Right ventricle myocardium inferior (tissue), 1 donor: ENCODE results near the gene AZIN2. TPM values are rescaled to one million over a fixed set of nuclear protein-coding genes. Genes with fewer than 3 reads are reported as not detected.
"Not testable (repeated sequence)": the region's sequence is repeated elsewhere in the genome, so short reads cannot be mapped to it uniquely, and the experiment has no call there.

Experiments used
- ATAC-seq: fragments of 200-7000 bp; cut with Tn5 transposase; one replicate; pipeline ENCODE4 v1.9.1; 2020; ENCODE audit warnings: mild to moderate bottlenecking, moderate library complexity
- DNase-seq: peaks from one replicate; pipeline ENCODE4 v3.0.0; 2021; ENCODE audit errors: missing footprints
- intact Hi-C: fragments of 100-400 bp; cut with DNase I; formaldehyde crosslinking; loops from one replicate; pipeline ENCODE4 v1.11.0; 2022
- total RNA-seq: library from RNA; stranded (reverse); fragmentation: NEBNext Ultra II Directional; extraction: Animal tissue kit (Norgen Biotek cat#: 25700); gene quantifications from one replicate; pipeline ENCODE4 v1.2.1, GENCODE V29; 2021
- donor health status: DM: no; HTN: yes; CAD: no; lungs with severe emphysema.

The AZIN2 gene
- total RNA-seq, 1 donor from 2014 or later = 2.1 TPM

- intact Hi-C loops = loop anchor here (1.0 kb wide), 4 partner anchors 44 to 122 kb away; partner anchors contain the start of gene RNF19B
- ATAC-seq (peak; percentile 97), DNase-seq (peak; percentile 86)
These were observed 25.5 kb upstream of the AZIN2 start for GRCh38 chr1:33055210-33056008.

DNA sequence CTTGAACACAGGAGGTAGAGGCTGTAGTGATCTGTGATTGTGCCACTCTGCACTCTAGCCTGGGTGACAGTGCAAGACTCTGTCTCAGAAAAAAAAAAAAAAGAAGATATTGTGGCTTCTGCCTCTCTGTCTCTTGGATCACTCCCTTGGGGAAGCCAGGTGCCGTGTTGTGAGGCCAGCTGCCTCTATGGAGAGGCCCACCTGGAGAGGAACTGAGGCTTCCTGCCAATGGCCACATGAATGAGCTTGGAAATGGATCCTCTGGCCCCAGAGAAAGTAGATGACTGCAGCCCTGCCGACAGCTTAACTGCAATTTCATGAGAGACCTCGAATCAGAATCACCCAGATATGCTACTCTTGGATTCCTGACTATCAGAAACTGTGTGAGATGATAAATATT lies 24.5 kb upstream of the AZIN2 start:
- intact Hi-C loops = no loop called here
- DNase-seq (no peak), ATAC-seq (no peak)

- intact Hi-C loops = no loop called here
- ATAC-seq = no peak
These were observed 23.9 kb upstream of the AZIN2 start for GRCh38 chr1:33057095-33057494.

DNA sequence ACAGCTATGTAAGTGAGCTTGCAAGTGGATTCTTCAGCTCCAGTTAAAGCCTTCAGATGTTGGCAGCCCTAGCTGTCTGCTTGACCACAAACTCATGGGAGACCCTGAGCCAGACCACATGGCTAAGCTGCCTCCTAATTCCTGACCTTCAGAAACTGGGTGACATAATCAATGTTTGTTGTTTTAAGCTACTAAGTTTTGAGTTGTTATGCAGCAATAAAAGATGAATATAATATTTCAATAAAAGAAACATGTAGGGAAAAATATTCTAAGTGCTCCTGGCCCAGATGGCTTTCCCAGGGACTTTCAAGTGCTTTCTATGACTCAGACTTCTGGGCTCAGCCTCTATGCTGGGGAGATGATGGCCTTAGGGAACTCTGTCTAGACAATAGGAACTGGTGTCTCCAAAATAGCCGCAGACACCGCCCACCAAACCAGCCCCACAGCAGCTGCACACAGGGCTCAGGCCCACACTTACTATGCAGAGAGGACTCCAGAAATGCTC lies 20.3 kb upstream of the AZIN2 start:
- peak; percentile 98 for ATAC-seq
- intact Hi-C loops = no loop called here
- peak; percentile 83 for DNase-seq

More at GRCh38 chr1:33057095-33057494, 23.9 kb upstream of the AZIN2 start:
- no peak for DNase-seq

GRCh38 chr1:33061834-33062233 lies 19.1 kb upstream of the AZIN2 start:
- intact Hi-C loops = no loop called here
- DNase-seq (no peak), ATAC-seq (no peak)

- intact Hi-C loops, DNase-seq, ATAC-seq: not testable (repeated sequence)
These were observed 16.7 kb upstream of the AZIN2 start for GRCh38 chr1:33064284-33064683.

DNA sequence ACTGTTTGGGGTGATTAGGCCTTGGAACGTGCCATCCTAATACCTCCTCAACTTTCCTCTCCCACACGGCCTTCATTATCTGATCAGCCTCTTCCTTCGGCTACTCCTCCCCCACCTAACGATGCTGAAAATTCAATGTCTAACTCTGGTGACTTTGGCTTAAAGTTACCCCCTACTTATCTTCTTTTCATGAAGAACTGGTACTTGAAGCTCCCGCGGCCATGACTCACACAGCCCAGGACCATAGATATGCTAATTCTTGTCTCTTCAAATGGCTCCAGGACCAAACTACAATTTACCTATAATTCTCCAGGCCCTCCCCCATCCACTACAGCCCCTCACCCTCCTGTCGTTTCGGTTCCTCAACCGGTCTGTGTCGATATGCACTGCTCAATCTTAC lies 15.7 kb upstream of the AZIN2 start:
- intact Hi-C loops = no loop called here
- DNase-seq (no peak), ATAC-seq (no peak)

- intact Hi-C loops, ATAC-seq, DNase-seq: not testable (repeated sequence)
These were observed 14.5 kb upstream of the AZIN2 start for GRCh38 chr1:33066477-33066876.

DNA sequence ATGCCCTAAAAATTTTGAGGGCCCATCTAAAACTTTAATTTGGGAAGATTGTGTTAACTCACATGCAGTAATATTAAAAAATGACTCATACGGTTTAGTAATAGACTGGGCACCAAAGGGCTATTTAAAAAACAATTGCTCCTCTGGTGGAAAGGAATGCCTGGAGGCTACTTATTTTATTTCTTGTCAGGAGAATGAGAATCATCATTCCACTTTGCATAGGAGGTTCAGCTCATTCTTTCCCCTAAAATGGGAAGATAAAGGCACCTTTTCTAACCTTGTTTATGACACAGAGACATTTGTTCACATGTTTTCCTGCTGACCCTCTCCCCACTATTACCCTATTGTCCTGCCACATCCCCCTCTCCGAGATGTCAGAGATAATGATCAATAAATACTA lies 12.8 kb upstream of the AZIN2 start:
- intact Hi-C loops, ATAC-seq, DNase-seq: not testable (repeated sequence)

DNA sequence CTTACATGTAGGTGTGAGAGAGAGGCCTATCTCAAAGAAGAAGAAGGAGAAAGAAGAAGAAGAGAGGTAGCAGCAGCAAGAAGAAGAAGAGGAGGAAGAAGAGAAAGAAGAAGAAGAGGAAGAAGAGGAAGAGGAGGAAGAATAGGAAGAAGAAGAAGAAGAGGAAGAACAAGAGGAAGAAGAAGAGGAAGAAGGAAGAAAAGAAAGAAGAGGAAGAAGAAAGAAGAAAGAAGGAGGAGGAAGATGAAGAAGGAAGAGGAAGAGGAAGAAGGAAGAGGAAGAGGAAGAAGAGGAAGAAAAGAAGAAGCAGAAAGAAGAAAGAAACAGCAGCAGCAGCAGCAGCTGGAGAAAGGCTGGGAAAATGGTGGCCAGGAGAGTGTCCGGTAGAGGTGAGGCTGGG lies 10.3 kb upstream of the AZIN2 start:
- DNase-seq (no peak), ATAC-seq (no peak)
- intact Hi-C loops = no loop called here

DNA sequence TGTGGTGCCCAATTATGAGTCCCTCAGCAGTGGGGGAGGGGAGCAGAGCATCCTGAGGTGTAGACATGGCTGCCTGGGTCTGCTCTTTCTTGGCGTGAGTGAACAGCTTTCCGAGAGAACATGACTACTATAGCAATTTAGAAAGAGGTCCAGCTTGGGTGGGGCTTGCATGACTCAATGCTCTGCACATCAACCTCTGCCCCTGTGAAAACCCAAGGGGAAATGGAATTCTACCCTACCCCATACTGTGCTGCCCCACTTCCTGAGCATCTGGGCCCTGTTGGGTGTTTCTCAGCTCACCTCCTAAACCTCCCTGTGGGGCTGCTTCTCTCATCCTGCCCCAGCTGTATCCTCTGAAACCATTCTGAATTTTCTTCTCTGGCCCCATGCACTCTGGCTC lies 8.2 kb upstream of the AZIN2 start:
- DNase-seq = no peak
- ATAC-seq = no peak
- intact Hi-C loops = no loop called here

GRCh38 chr1:33074193-33074945 lies 6.6 kb upstream of the AZIN2 start:
- DNase-seq (no peak), ATAC-seq (no peak)
- intact Hi-C loops = no loop called here

GRCh38 chr1:33078030-33078591 lies 2.8 kb upstream of the AZIN2 start:
- ATAC-seq (no peak), DNase-seq (no peak)
- intact Hi-C loops = no loop called here

- DNase-seq (no peak), ATAC-seq (no peak)
- intact Hi-C loops = loop anchor here (5.0 kb wide), 1 partner anchor 368 kb away; no protein-coding TSS in a partner anchor
These were observed 580 bp upstream of the AZIN2 start for GRCh38 chr1:33080373-33080772.

GRCh38 chr1:33081554-33082305 lies 777 bp downstream of the AZIN2 start:
- DNase-seq (no peak), ATAC-seq (no peak)
- intact Hi-C loops = loop anchor here (5.0 kb wide), 1 partner anchor 369 kb away; no protein-coding TSS in a partner anchor

DNA sequence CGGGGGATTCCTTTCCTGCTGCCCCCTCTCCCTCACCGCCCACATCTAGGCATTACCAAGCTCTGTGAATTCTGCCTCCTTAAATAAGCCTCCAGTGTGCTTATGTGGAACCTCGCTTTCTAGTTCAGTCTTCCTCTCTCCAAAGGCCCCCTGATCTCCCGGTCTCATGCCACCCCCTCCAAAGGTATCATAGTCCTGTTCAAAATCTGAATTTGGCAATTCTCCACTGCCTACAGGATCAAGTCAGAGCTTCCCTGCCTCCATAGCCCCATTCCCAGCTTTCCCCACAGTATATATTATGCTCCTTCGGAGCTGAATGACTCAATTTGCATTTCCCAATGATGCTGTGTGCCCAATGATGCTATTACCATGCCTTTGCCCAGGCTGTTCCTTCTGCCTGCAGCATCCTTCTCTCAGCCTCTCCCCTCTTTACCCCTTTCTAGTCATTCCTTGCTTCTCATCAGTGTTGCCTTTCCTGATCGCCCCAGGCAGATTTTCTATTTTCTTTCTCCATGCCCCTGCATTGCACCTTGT lies 1.7 kb downstream of the AZIN2 start:
- ATAC-seq (no peak), DNase-seq (no peak)
- intact Hi-C loops = loop anchor here (5.0 kb wide), 1 partner anchor 370 kb away; no protein-coding TSS in a partner anchor

DNA sequence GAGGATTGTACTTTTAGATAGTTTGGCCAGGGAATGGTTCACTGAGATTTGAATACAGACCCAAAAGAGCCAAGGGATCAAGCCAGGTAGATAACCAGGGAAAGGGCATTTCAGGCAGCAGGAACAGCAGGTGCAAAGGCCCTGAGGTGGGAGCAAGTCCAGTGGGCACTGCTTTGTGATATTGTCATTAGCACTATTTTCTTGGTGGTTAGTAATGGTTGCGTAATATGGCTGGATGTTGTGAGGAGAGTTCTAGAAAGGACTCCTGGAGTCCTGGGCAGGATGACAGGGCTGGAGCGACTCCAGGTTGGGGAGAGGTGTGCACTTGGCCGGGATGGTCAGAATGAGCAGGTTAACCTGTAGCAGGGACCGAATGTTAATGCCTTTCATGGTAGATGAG lies 4.4 kb downstream of the AZIN2 start:
- intact Hi-C loops = loop anchor here (2.0 kb wide), 1 partner anchor 153 kb away; no protein-coding TSS in a partner anchor
- ATAC-seq (no peak), DNase-seq (no peak)

DNA sequence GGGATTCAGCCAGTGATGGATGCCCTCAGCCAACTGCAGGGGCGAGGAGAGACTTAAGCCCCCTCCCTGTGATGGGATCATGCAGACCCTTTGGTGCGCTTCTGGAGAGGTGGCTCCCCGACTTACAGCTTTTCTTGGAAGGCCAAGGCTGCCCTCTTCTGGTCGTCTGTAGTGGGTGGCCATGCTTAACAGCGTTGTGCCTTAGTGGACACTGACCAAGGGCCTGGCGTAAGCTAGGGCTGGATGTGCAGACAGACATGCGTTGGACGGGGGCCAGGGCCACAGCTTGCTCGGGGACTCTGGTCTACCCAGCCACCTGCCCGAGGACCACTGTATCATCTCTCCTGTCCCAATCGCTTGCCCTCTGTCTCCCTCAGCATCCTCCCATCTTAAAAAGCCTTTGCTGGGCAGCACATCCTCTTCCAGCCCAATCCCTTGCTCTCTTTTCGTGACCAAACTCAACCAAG lies 5.5 kb downstream of the AZIN2 start:
- intact Hi-C loops = loop anchor here (1.0 kb wide), 1 partner anchor 210 kb away; no protein-coding TSS in a partner anchor
- DNase-seq (peak; percentile 73), ATAC-seq (peak; percentile 81)
